Measurements from ENCODE around the gene MELK.

Gene MELK

GRCh38 chr9:36721846-36722588 is 149.3 kb downstream of the MELK start:
- no peak overlapping the region for H3K27ac ChIP-seq
- H3K4me3 ChIP-seq = no peak overlapping the region

- no peak overlapping the region for H3K27ac ChIP-seq
- no peak overlapping the region for H3K4me3 ChIP-seq
Observed at GRCh38 chr9:36725777-36726356, 153.2 kb downstream of the MELK start.
